ENCODE measurements around the gene HSPA12B.

The HSPA12B gene

DNA sequence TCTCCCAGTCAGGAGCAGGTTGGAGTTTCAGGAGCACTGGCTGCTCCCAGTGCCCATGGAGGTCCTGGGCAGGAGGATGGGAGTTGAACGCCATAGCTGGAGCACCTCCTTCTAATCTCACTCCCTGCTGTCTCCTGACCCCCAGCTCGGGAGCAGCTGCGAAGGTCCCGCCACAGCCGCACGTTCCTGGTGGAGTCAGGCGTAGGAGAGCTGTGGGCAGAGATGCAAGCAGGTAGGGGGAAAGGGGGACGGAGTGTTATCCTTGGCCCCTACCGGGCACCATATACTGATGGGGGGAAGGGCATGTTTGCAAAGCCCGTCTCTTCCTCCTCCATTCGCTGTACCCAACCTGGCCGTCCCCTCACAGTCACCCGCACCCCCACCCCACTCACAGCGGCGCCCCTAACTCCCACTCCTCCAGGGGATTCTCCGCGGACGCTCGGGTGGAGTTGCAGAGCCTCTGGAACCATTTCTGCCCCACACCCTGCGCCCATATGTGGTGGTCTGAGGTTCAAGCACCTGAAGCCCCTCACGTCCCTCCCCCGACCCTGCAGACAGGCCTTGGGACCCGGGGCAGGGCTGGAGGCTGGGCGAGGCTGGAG lies 16.7 kb downstream of the HSPA12B start:
- DNase-seq (ENCODE audit: low read depth), result no peak

DNA sequence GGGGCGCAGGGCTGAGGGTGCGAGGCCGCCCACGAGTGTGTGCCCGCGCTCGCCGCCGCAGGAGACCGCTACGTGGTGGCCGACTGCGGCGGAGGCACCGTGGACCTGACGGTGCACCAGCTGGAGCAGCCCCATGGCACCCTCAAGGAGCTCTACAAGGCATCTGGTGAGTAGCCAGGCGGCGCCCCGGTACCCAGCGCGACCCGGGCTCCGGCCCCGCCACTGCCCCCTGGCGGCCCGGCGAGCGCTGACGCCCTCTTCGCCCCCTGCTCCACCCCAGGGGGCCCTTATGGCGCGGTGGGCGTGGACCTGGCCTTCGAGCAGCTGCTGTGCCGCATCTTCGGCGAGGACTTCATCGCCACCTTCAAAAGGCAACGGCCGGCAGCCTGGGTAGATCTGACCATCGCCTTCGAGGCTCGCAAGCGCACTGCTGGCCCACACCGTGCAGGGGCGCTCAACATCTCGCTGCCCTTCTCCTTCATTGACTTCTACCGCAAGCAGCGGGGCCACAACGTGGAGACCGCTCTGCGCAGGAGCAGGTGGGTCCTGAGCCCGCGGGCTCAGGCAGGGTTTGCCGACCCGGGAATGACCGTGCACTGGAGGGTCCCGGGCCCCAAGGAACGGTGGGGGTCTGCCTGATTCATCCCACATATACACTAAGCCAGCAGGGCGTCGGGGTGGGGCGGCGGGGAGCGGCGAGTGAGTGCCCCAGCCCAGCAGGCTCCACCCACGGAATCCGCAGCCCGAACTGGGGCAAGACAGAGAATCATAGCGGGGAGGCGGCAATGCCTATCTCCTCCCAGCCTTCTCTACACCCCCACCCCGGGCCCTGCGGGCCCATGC lies 17.4 kb downstream of the HSPA12B start:
- DNase-seq (ENCODE audit: low read depth), result no peak

DNA sequence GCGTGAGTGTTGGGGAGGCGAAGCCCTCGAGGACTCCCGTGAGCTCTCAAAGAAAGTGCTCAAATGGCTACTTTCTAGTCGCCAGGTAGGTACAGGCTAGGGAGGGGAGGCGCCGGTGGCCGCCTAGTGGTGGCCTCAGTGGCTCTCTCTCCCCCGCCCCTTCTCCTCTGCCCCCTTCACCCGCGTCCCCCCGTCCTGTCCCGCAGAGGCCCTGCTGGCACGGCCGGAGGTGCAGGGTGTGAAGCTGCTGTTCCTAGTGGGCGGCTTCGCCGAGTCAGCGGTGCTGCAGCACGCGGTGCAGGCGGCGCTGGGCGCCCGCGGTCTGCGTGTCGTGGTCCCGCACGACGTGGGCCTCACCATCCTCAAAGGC lies 18.8 kb downstream of the HSPA12B start:
- DNase-seq (ENCODE audit: low read depth), result no peak

DNA sequence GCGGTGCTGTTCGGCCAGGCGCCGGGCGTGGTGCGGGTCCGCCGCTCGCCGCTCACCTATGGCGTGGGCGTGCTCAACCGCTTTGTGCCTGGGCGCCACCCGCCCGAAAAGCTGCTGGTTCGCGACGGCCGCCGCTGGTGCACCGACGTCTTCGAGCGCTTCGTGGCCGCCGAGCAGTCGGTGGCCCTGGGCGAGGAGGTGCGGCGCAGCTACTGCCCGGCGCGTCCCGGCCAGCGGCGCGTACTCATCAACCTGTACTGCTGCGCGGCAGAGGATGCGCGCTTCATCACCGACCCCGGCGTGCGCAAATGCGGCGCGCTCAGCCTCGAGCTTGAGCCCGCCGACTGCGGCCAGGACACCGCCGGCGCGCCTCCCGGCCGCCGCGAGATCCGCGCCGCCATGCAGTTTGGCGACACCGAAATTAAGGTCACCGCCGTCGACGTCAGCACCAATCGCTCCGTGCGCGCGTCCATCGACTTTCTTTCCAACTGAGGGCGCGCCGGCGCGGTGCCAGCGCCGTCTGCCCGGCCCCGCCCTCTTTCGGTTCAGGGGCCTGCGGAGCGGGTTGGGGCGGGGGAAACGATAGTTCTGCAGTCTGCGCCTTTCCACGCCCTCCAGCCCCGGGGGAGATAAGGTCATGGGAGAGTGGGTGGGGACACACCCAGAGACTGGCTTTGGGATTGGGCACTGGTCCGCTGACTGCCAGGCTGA lies 19.3 kb downstream of the HSPA12B start:
- no peak for DNase-seq (ENCODE audit: low read depth)

DNA sequence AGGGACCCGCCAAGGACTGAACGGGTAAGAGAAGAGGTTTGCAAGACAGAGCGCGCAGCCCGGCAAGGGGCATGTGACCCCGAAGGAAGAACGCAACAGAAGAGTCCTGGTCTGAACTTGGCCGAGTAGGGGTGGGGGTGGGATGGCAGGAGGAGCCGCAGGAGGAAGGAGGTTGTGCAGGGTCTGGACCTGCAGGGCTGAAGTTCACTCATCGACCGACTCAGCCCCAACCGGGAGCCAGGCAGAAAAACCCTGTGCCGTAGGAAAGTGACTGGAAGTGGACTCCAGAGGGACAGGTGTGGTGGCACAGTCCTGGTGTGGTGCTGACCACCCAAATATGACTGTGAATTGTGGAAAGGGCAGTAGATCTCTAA lies 19.9 kb downstream of the HSPA12B start:
- DNase-seq (ENCODE audit: low read depth), result no peak

DNA sequence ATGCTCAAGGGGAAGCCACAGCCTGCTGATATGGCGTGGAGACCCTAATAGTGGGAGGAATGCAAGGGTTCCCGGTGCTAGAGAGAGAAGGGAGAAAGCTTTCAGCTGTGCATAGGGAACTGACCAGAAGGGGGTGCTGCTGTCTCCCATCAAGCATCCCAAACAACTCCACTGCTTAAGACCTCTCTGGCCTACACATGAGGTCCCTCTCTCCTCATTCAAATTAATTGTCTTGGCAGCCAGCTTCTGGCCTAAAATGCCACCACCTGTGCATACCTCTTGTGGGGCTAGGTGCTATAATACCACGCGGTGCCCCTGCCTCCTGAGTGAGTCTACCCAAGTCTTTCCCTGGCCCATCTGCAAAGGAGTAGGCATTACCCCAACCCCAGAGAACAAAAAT lies 20.6 kb downstream of the HSPA12B start:
- no peak for DNase-seq (ENCODE audit: low read depth)

DNA sequence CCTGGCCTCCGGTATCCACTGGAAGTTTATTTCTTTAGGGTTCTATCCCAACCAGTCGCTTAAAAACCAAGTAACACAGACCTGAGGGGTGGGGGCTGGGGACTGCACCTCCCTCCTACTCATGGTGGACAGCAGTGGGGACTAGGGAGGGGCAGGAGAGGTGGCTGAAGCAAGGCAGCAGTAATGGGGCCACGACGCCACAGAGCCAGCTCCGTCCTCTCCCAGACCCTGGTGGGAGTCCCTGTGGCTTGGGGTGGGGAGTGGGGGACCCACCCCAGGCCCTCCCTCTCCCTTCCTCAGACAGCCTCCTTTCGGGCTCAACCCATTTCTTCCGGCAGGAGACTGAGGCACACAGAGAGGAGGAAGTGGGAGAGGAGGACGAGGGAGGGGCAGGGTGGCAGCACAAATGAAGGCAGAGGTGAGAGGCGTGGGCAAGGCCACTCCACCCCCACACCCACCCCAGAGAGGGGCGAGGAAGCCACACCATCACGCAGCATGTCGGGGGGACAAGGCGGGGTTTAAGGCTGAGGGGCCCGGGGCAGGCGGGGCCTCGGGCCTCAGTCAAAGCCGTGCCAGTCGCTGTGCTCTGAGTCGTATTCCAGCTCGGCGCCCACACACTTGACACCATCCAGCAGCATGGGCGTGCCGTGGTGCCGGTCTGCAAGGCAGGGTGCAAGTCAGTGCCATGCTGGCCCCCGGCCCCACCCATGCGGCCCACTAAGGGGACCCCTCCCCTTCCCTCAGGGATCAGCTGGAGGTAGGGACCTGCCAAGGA lies 21.2 kb downstream of the HSPA12B start:
- DNase-seq (ENCODE audit: low read depth), result no peak

DNA sequence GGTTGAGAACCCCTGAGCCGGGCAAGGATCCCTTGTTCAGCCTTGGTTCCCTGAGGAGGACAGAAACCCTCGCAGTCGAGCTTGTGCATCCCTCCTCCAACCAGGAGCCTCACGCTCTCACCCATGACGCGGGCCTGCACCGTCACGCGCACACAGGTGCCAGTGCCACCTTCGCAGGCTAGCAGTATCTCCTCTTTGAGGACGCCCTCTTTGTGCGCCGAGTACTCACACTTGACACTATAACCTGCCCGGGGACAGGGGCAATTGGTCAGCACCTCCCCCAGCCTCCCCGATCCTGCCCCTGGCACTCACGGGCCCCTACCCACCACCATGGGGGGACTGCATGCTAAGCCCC lies 21.8 kb downstream of the HSPA12B start:
- no peak for DNase-seq (ENCODE audit: low read depth)

DNA sequence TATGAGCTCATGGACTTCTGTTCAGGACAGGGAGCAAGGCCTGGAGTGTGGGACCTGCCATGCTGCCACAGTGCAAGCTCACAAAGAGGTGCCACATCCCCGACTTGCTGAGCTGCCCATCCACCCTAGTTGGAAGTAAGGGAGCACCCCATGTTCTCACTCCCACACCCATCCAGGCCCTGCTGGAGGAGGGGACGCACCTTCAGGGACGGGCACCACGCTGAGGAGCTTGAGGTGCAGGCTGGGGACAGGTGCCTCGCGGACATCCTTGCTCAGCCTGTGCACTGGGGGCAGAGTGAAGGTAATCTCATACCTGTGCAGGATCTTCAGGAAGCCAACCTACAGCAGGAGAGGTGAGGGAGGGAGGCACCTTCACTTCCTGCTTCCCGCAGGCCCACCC lies 22.8 kb downstream of the HSPA12B start:
- no peak for DNase-seq (ENCODE audit: low read depth)

DNA sequence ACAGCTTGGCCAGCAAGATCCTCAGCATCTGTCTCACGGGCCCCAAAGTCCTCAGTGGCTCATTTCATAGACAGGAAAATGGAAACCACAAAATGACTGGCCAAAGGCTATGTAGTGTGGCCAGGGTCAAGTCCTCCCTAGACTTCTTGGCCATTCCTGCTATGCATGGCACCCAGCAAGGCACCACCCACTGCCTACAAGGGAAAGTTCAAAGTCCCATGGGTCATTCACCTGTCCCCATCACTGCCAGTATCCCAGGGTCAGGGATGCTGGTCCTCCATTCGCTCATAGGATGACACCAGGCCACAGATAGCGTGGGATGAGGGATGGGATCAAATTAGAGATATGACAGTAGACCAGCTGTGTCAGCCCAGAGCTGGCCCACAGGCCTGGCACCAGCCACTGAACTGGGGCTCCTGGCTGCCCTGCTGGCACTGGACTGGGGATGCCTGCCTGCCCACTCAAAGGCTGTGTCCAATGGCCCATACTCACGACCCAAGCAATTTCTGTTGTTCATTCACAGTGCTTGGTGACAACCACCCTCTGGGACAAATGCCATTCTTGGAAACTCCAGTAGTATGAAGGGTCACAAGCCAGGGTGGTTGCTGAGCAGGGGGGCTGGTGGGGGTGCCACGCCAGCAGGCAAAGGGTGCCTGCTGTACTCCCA lies 23.5 kb downstream of the HSPA12B start:
- DNase-seq (ENCODE audit: low read depth), result no peak

DNA sequence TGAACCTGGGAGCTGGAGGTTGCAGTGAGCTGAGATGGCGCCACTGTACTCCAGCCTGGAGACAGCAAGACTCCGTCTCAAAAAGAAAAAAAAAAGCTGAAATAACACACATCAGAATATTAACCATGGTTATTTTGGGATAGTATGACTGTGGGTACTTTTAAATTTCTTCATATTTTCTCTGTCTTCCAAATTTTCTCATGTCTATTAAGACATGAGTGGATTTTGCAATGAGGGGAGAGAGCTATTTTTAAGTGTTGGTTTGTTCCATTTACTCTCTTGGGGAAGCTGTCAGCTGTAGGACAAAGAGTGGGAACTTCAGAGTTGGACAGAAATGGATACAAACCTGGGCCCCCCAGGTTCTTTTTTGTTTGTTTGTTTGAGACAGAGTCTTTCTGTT lies 24.8 kb downstream of the HSPA12B start:
- DNase-seq (ENCODE audit: low read depth), result no peak

DNA sequence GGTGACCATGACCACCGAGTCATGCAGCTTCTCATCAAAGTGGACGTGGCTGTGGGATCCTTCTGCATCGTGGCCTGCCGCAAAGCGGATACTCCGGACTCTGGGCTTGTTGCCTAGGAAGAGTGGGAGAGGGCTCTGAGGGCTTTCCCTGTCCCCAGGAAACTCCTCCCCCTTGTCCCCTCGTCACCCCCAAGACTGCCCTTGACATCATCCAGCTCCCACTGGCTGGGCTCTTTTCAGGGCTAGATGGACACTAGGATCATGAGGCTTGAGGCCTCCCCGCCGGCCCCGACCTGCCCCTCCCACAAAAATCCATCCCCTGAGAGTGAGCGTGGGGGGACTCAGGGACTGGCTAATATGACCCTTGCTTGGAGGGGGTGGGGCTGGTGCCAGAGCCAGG lies 26.1 kb downstream of the HSPA12B start:
- DNase-seq (ENCODE audit: low read depth), result no peak

DNA sequence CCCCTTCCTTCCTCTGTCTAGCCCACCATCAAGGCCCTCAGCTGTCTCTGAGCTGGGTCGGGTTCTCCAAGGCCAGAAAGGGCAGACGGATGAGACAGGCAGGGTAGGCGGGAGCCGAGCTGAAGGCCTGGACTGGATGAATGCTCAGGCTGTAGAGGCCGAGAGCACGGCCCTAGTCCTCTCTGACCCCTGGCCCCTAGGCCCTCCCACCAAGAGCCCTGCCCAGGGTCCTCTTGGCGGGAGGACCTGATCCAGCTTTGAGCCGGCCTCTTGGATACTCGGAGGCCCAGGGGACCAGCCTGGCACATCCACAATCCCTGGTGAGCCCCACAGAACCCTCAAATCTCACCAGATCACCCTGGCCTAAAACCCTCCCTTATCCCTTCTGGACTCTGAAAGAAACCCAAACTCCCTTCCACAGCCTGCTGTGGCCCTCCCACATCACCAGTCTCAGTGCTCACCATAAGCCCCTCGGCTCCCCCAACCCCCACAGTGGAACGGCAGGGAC lies 26.9 kb downstream of the HSPA12B start:
- no peak for DNase-seq (ENCODE audit: low read depth)

DNA sequence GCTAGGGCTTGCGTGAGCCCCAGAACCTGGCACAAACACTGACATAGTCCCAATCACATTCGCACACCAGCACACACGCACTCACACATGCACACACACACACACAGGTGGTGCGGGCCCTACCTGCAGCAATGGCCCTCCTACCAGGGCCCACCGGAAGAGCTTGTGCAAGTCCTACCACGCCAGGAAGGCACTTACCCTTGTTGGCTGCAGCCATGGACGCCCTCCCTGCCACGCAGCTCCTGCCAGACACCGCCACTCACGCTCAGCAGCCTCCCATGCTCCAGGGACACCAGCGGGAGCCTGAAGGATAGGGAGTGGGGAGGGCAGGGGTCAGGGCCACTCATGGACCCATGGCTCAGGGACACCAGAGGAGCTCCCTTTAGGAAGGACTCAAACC lies 27.4 kb downstream of the HSPA12B start:
- no peak for DNase-seq (ENCODE audit: low read depth)

DNA sequence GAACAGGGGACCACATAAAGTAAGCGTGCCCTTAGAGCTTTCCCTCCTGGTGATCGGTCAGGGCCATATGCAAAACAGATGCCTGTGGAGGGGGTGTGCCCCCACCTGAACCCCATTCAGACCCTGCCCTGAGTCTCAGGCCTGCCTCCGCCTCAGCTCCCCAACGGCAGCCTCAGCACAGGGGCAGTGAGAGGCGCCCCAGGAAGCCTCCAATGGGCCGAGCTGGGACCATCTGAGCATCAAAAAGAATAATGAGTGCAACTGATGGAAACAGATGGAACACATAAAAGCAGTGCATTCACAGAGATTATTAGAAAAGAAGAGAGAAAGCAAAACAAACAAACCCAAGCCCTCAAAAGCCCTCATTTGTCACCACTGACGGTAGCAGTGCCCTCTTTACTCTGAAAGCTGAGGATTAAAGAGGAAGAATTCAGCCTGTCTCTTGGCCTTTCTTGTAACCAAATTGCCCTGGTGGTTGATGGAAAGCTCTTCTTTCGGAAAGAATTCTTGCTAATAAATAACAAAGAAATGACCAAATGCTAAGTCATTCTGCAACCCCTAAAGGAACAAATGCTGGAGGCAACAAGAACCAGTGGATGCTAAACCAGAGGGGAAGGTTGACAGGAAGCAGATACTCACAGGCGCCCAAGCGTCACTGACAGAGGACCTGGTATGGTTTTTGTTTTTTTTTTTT lies 28.3 kb downstream of the HSPA12B start:
- DNase-seq (ENCODE audit: low read depth), result no peak

DNA sequence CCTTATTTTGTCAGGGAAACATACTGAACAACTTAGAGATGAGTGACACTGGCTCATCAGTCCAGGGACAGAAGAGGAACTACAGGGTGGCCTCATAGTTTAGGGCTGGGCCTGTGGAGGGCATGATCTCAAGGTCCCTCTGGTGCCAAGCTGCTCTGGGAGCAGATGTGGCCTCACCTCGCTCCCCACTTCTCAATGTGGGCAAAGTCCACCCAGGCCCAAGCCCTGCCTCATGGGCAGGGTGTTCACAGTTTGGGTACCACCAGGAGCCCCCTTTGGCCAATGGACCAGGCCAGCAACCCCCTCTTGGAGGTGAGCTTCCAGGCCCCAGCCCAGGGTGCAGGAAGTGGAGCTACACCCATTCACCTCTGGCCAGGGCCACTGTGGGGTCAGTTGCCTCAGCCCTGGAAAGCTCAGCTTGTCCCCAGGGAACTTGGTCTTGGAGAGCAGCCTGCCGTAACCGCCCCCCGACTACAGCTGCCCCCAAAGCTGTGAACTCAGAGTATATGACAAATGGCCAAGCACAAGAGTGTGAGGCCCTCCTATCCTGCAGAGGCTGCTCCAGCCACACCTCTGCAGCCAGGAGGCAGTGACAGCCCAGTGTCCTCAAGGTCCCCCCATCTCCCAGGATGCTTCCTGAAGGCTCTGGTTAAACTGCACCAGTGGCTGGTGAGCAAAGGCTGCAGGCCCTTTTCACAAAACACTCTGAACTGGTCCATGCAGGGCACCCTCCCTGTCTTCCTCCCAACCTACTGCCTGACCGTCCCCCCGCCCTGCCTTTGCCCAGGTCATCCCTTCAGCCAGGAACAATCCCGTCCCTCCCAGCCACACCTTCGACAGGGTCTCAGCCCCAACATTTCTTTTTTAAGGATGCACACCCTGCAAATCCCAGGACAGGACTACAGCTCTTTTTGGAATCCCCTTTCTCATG lies 31.5 kb downstream of the HSPA12B start:
- no peak for DNase-seq (ENCODE audit: low read depth)

DNA sequence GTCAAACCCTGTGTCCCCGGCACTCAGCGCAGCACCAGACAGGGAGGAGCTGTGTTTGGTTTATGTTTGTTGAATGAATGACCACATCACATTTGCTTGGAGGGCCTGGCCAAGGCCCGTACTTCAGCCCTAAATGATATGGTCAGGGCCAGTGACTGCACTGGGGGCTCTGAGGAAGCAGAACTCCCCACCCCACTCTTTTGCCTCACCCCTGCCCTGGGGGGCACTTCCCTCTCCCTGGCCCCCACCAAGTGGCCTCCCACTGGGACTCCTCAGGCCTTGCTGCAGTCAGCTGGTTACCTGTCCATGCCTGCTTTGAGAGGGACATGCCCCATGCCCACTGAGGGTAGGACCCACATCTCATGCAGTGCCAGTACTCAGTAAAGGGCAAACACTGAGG lies 32.2 kb downstream of the HSPA12B start:
- no peak for DNase-seq (ENCODE audit: low read depth)

DNA sequence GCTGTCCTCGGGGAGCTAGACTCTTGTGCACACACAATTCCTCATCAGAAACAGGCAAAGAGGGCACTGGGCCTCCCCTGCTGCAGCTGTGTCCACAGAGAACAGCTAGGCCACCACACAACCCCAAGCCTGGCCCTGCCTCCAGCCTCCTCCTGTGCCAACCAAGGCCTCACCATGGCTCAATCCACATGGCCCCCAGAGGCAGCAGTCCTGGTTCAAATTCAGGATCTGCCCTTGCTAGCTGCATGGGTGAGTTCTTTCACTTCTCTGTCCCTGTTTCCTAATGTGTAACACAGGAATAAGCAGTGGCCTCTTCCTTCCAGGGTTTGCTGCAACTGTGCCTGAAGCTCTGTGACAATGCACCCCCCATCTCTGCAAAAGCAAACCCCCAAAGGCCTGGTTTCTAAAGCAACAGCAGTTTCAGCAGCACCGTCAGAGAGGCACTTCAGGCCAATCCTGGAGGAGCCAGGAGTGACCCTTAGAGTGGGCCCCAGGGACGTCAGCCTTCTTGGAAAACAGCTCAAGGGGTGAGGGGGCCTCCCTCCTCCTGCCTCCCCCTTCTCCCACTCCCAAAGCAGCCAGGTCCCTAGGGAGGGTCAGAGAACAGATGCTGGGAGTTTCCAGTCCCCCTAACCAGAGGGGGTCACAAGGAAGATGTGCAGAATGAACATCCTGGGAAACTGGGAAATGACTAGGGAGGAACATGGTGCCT lies 32.8 kb downstream of the HSPA12B start:
- DNase-seq (ENCODE audit: low read depth), result no peak

DNA sequence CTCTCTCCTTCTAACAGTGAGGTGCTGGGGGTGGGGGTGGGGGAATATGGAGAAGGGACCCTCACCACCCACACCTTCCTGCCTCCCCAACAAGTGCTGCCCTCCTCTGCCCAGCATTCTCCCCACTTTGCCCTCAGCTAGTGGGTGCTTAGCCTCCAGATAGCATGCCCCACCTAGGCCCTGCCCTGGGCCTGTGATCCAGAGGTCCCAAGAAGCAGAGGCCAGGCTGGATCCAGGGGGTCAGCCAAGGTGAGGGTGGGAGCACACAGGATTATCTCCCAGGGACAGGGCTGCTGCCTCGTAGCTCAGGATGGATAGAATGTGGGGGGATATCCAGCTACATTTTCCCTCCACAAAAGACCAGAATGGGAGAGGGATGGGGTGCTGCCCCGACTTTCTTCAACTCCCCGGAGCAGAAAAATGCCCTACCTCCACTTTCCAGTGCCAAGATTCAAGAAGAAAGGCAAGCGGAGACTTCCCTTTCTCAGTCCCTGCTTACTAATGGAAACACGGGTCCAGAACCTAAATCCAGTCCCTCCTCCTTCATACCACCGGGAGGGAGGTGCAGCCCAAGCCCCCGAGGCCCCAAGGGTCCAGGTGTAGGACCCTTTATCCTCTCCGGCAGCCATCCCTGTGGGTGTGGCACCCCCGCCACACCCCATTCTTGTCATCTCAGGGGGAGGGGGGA lies 34.1 kb downstream of the HSPA12B start:
- DNase-seq (ENCODE audit: low read depth), result no peak
